Activated B cell treated with CpG ODN at 0.5 μM for 24 hours (primary cell): ENCODE measurements around the gene ADGRL4. TPM values are rescaled to one million over a fixed set of nuclear protein-coding genes. Genes with fewer than 3 reads are reported as not detected.

Source experiments
- ATAC-seq: fragments of 200-7000 bp; cut with Tn5 transposase; one replicate; pipeline ENCODE4 v1.10.0; 2021; ENCODE audit warnings: low read depth, mild to moderate bottlenecking, moderate library complexity
- CTCF ChIA-PET: fragments of 350-600 bp; sonication (Branson Sonifier 250); formaldehyde crosslinking; loops from one replicate; lab custom pipeline; 2021; ENCODE audit warnings: antibody characterized with exemption; lab: Charles Lee
- POLR2A ChIA-PET: fragments of 350-600 bp; sonication (Branson Sonifier 250); formaldehyde crosslinking; loops from one replicate; lab custom pipeline; 2021; ENCODE audit warnings: antibody characterized with exemption; lab: Charles Lee
- DNase-seq: peaks from one replicate; pipeline ENCODE4 v3.0.0; 2022
- H3K27ac Mint-ChIP-seq: one replicate; pipeline ENCODE4 v1.8.0; 2020; ENCODE audit warnings: mixed read lengths
- H3K27me3 Mint-ChIP-seq: one replicate; pipeline ENCODE4 v1.8.0; 2021; ENCODE audit warnings: mixed read lengths
- H3K36me3 Mint-ChIP-seq: one replicate; pipeline ENCODE4 v1.8.0; 2021; ENCODE audit warnings: low read depth, mixed read lengths
- H3K4me1 Mint-ChIP-seq: one replicate; pipeline ENCODE4 v1.8.0; 2021; ENCODE audit warnings: mixed read lengths
- H3K4me3 Mint-ChIP-seq: one replicate; pipeline ENCODE4 v1.8.0; 2020; ENCODE audit warnings: mild to moderate bottlenecking, mixed read lengths
- H3K9me3 Mint-ChIP-seq: one replicate; pipeline ENCODE4 v1.8.0; 2020; ENCODE audit warnings: mixed read lengths
- CTCF ChIP-seq: fragments of 200-600 bp; IDR thresholded peaks from one replicate; pipeline ENCODE4 v1.8.0; 2022; ENCODE audit warnings: antibody characterized with exemption, mild to moderate bottlenecking
- intact Hi-C: fragments of 100-400 bp; cut with micrococcal nuclease; formaldehyde crosslinking; loops from one replicate; pipeline ENCODE4 v1.15.1; 2024
- total RNA-seq: library from RNA; stranded (reverse); gene quantifications from 2 replicates; pipeline ENCODE4 v1.2.3, GENCODE V29; 2022

Gene ADGRL4
- total RNA-seq, 1 donor from 2014 or later = not detected

- DNase-seq (no peak), ATAC-seq (no peak)
- Mint-ChIP-seq H3K36me3 (no peaks in the 10 kb centered on the region), H3K4me1 (no peaks in the 10 kb centered on the region), H3K4me3 (no peak overlapping the region), H3K27ac (no peak overlapping the region), H3K9me3 (no peaks in the 10 kb centered on the region), H3K27me3 (no peaks in the 10 kb centered on the region)
- intact Hi-C loops = no loop called here
- TF ChIP-seq CTCF = no peak
- ChIA-PET POLR2A (no interaction called here), CTCF (no interaction called here)
These were observed 94.3 kb downstream of the ADGRL4 start for GRCh38 chr1:78911956-78912880.

DNA sequence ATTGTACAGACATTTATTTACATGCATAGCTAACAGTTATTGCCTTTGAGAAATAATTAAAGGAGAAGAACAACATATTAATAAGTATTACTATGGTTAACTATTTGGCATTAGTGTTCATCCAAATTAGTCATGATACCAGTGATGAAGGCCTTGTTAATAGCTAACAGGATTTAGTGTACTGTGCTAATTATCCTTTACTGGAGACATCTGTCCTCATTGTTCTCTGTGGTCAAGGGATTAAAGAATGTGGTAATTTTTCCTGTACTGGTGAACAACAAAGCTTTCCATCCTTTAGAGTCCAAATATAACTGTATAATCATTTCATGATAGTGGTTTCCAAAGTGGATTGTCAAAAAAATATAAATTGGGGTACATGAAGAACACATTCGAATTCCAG lies 103.9 kb downstream of the ADGRL4 start:
- no peaks in the 10 kb centered on the region for H3K4me1 Mint-ChIP-seq
- no peaks in the 10 kb centered on the region for H3K9me3 Mint-ChIP-seq
- POLR2A ChIA-PET = no interaction called here
- no peak overlapping the region for H3K4me3 Mint-ChIP-seq
- DNase-seq (no peak), ATAC-seq (no peak)
- CTCF ChIA-PET = no interaction called here
- intact Hi-C loops = no loop called here
- H3K27ac Mint-ChIP-seq = no peak overlapping the region
- no peaks in the 10 kb centered on the region for H3K27me3 Mint-ChIP-seq
- no peaks in the 10 kb centered on the region for H3K36me3 Mint-ChIP-seq
- TF ChIP-seq CTCF = no peak

DNA sequence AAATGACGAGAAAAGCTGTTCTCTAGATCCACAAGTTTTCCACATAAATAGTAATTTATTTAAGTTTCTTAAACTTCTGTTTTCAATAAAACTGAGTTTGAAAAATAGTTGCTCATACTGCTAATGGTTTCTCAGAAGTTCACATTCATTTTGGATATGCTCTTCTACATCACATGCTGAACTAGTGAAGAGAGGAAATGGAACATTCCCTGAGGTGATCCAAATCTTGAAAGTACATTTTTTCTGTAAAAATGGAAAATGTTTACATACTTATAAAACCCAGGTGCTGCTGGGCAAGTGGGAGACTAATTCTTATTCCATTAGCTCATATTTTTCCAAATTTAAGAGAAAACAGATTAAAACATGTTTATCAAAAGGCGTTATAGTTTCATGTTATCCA lies 111.7 kb downstream of the ADGRL4 start:
- H3K36me3 Mint-ChIP-seq = no peaks in the 10 kb centered on the region
- no peak overlapping the region for H3K4me3 Mint-ChIP-seq
- ChIA-PET POLR2A (no interaction called here), CTCF (no interaction called here)
- H3K27ac Mint-ChIP-seq = no peak overlapping the region
- no peak for TF ChIP-seq CTCF
- H3K27me3 Mint-ChIP-seq = no peaks in the 10 kb centered on the region
- intact Hi-C loops = no loop called here
- DNase-seq (no peak), ATAC-seq (no peak)
- no peaks in the 10 kb centered on the region for H3K9me3 Mint-ChIP-seq
- no peaks in the 10 kb centered on the region for H3K4me1 Mint-ChIP-seq

GRCh38 chr1:78892260-78892840 lies 114.2 kb downstream of the ADGRL4 start:
- Mint-ChIP-seq H3K27me3 (no peaks in the 10 kb centered on the region), H3K36me3 (no peaks in the 10 kb centered on the region), H3K9me3 (no peaks in the 10 kb centered on the region), H3K4me1 (no peaks in the 10 kb centered on the region), H3K4me3 (no peak overlapping the region), H3K27ac (no peak overlapping the region)
- CTCF ChIA-PET = no interaction called here
- TF ChIP-seq CTCF = no peak
- POLR2A ChIA-PET = no interaction called here
- DNase-seq = no peak
- intact Hi-C loops = no loop called here
- ATAC-seq = no peak

- CTCF ChIA-PET = no interaction called here
- DNase-seq = no peak
- no peaks in the 10 kb centered on the region for H3K27me3 Mint-ChIP-seq
- POLR2A ChIA-PET = no interaction called here
- H3K36me3 Mint-ChIP-seq = no peaks in the 10 kb centered on the region
- no peak for TF ChIP-seq CTCF
- no peaks in the 10 kb centered on the region for H3K4me1 Mint-ChIP-seq
- no peak overlapping the region for H3K27ac Mint-ChIP-seq
- no peaks in the 10 kb centered on the region for H3K9me3 Mint-ChIP-seq
- intact Hi-C loops = no loop called here
- ATAC-seq = no peak
- H3K4me3 Mint-ChIP-seq = no peak overlapping the region
These were observed 119.1 kb downstream of the ADGRL4 start for GRCh38 chr1:78887458-78887857.
